HG03378 (cell line): ENCODE data around the gene RPH3AL.
"Not testable (repeated sequence)": the region's sequence is repeated elsewhere in the genome, so short reads cannot be mapped to it uniquely, and the experiment has no call there.

ENCODE experiments used
- ATAC-seq: cut with Tn5 transposase; IDR thresholded peaks from one replicate; pipeline ENCODE4 v1.9.1; 2021; ENCODE audit warnings: mild to moderate bottlenecking, moderate library complexity; ENCODE audit not compliant: unreplicated experiment

RPH3AL gene

DNA sequence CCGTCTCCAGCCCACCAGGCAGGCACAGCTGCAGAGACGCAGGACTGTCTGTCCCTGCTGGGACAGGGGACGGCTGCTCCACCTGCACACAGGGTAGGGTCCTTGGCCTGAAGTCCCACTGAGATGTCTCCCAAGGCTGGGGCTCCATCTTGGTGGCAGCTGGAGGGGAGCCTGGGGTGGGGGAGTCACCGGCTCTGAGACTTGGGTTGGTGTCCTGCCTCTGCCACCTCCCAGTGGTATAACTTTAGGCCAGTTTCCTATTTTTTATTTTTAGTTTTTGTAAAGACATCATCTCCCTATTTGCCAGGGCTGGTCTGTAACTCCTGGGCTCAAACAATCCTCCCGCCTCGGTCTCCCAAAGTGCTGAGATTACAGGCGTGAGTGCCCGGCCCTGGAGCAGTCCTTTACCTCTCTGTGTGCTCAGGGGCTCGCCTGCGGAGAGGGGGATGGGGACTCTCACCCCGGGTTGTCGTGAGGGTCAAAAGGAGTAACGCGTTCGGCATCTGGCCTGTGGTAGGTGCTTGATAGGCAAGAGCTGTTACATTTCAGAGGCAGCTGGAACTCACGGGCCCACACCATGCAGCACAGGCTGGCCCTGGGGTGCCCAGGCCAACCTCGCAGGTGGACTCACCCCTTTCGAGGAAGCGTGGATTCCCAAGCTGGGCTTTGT, 124.5 kb downstream of the RPH3AL start:
- ATAC-seq = no peak

DNA sequence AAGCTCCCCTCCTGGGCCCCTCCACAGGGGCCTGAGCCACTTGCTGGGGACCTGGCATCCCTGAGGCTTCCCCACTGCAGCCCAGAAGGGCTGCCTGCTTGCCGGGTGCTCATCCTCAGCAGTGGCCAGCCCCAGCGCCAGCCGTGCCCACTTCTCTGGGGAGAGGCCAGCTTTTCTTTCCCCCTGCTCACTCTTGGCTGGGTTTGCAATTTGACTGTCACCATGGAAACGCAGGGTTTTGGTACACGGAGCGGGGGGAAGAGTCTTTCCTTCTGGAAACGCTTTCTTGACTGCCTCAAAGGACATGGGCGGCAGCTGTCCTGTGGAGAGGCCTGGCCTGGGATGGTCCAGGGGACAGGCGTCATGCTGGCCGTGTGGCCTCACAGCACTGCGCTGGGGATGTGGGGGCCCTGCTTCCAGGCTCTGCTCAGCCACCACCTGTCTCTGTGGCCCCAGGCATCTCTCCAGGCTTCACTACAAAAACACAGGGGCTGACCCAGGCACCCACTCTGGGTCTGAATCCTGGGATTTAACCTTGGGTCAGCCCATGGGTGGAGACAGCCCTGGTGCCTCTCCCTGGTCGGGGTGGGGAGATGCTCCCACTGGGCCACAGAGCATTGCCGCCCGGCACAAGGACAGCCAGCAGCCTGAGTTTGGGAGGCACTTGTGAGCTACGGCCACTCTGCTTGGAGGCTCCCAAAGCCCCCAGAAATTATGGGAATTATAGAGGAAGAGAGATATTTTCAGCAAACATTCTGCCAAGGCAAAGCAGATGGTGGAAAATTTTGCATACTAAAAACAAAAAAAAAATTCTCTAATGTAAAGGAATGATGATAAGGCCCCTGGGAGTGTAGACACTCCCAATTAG, 125.3 kb downstream of the RPH3AL start:
- no peak for ATAC-seq

DNA sequence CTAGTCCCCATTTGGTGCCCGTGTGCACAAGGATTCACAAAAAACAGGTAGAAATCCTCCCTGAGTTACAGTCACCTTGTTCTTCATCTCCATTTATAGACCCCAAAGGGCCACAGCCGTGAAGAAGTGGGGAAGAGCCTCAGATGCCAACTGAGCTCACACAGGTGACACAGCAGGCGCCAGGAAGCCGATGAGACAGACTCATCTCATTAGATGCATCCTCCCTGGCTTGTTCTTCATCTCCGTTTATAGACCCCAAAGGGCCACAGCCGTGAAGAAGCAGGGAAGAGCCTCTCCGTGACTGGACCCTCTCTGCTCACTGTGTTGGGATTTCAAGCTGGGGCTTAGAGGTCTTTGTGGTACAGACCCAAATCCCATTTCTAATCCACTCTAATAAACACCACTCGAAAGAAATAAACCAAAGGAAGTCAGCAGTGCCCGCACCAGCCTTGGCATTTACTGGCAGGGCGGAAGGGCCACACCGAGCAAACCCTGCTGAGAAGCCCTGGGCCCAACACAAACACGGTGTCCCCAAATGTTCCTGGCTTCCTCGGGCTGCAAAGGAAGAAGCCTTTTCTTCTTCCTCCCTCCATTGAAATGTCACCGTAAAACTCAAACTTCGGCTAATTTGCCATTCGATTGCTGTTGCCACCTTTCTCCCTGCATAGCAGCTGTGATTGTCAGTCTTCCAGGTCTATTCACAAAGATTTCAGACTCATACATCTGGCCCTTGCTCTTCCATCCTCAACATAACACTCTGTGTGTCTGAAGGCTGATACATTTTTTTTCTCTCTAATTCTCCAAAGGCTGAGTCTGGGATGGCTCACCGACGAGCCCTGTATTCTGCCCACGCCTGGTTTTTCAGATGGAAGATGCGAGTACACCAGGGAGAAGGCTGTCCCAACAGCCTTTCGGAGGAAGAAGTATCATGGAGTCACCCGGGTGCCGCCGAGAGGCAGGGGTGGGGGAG, 126.2 kb downstream of the RPH3AL start:
- ATAC-seq = no peak

DNA sequence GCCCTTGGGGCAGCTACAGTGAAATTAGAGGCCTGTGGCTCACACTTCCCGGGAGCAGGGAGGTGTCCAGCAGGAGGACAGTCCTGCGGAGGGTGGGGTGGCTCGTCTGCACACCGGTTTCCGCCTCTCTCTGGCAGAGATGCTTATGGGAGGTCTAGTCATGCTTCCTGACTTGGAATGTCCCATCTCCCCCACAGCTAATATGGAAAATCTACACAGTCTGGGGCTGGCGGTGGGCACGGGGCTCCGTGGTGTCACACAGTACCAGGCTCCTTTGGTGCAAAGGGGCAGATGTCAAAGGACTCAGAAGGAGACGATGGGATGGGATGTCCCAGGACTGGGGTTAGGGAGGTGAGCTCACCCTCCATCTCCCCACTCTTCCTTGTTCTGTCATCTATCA, 127.1 kb downstream of the RPH3AL start:
- no peak for ATAC-seq

DNA sequence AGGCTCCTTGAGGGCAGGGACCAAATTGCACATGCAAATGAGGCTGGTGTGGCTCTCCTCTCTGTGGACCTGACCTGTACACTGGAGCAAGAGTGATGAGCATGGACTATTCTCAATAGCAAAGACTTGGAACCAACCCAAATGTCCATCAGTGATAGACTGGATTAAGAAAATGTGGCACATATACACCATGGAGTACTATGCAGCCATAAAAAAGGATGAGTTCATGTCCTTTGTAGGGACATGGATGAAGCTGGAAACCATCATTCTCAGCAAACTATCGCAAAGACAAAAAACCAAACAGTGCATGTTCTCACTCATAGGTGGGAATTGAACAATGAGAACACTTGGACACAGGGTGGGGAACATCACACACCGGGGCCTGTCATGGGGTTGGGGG, 128.0 kb downstream of the RPH3AL start:
- ATAC-seq = not testable (repeated sequence)

DNA sequence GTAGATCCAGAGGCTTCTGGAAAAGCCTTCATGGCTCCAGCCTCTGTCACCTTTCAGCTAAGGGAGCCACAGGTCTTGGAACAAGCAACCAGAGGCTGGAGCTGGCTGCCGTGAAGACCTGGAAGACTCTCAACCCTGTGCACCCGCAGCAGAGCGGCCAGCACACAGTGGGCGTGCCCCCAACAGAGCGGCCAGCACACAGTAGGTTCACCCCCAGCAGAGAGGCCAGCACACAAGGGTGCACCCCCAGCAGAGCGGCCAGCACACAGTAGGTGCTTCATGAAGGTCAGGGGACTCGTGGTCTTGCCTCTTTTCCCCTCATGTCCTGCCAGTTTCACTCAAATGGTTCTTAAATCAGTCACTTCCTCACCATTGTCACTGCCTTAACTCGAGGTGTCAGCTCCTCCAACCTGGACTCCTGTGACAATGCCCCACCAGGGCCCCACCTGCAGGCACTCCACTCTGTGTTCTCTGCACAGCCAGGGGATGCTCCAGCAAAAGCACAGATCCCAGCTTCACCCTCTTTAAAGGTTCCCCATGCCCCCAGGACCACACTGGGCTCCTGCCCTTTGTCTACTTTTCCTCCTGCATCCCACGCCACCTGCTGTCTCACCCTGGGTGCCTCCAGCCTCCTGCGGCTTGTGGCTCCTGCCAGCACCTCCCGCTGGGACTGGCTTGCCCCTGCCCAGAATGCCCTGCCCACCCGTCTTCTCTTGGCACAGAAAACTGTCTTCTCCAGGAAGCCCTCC, 128.7 kb downstream of the RPH3AL start:
- no peak for ATAC-seq

DNA sequence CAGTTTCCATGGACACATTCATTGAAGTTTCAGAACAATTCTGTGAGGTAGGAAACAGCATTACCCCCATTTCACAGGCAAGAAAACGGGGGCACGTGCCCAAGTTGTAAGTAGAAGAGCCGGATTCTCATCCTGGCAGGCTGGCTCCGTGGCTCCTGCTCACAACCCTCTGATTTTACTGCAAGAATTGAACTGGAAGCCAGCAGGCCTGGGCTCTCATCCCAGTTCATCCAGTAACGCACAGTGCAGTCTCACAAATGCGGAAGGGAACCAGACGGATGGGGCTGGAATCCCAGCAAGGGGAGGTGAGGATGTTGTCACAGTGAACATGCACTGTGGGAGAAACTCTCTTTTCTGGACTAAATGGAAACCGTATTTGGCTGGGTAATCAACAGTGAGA, 130.4 kb downstream of the RPH3AL start:
- ATAC-seq = no peak

DNA sequence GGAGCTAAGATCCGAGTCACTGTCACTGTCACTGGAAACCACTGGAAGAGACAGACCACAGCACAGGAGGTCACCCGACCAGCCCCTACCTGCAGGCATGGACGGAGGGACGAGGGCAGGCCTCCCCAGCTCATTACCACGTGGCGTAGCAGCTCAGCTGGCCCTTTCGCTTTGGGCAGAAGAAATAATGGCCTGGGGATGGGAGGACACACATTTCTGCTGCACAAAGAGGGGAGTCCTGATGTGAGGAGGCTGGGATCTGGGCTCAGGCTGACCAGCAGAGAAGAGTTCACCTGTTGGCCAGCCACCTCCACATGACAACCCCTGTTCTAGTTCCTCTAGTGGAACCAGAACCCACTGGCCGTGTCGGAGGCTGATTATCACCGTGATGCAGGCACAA, 132.9 kb downstream of the RPH3AL start:
- no peak for ATAC-seq

DNA sequence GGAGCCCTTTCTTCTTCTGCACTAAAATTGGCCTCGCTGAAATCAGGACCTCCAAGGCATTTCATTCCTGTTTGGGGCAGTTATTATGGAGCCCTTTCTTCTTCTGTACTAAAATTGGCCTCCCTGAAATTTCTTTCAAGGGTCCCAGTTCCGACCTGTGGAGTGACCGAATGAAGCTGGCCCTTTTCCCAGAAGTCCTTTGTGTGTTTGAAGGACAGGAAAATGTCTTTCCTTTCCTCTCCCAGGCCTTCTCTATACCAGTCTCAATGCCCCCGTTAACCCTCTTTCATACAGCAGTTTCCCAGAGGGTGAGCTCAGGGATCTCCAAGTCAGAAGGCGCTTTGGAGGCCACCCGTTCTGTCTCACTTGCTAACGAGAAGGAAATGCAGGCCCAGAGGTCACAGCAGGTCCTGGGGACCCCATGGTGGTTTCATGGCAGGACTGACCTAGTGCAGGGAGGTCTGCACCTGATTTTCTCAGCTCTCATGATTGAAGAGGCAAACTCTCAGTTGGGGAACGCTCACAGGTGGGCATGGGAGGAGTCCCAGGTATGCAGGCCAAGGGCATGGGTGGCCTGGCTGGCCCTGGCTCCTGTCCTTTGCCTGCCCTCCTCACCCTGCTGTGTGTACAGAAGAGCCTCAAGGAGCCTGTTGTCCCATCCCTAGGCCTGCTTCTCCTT, 134.0 kb downstream of the RPH3AL start:
- ATAC-seq = no peak

DNA sequence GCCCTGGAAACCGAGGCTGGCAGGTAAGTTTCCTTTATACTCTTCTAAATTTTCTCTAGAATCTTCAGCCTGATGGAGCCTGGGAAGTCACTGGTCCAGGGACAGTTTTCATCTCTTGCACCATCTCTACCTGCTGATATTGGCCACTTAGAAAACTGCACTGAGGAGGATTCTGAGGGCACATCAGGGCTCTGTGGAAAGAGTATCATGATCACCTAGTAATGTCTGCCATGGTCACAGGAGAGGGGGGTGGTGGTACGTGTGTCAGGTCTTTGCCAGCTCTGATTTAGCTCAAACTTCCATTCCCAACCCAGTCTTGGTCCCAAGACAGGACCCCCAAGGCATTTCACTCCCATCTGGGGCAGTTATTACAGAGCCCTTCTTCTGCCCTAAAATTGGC, 136.0 kb downstream of the RPH3AL start:
- no peak for ATAC-seq

DNA sequence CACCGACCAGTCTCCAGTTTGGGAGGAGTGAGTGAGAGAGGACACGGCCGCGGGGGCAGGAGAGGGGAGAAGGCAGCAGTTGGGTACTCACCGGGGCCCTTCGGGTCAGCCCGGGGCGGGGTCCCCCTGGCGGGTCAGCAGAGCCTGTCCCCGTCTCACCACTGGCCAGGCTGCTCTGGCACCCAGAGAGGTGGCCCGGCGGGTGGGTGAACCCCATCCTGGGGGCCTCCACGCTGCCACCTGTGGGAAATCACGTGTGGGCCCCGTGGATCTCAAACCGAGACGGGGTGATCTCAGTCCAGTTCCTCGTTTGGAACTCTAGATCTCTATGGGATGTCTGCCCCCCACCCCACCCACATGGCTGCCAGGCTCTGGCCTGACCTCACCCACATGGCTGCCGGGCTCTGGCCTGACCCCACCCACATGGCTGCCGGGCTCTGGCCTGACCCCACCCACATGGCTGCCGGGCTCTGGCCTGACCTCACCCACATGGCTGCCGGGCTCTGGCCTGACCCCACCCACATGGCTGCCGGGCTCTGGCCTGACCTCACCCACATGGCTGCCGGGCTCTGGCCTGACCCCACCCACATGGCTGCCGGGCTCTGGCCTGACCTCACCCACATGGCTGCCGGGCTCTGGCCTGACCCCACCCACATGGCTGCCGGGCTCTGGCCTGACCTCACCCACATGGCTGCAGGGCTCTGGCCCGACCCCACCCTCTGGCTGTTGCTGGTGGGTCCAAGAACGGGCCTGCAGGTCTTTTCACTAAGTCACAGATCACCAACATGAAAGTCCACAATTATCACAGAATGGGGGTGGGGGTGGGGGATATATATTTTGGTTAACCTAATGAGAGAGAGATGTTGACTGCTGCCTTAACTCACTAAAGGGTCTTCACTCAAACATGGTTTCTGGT, 136.8 kb downstream of the RPH3AL start:
- ATAC-seq = not testable (repeated sequence)

DNA sequence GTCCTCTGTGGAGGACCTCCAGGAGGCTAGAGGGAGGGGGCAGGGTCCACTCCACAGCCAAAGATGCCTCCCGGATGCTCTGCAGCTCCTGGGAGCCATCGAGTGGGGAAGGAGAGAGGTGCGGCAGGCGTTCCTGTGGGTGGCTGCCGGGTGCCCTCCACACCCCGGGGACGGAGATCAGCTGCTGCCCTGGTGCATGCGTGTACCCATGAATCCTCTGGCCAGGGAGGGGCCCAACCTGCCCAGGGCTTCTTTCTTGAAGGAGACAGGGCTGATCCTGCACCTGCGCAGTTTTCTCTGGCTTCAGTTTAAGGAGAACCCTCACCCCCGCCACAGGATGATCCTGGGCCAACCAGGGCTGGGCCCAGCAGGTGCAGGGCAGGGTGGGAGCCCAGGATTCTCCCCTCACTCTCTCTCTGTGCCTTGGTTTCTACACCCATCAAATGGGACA, 137.7 kb downstream of the RPH3AL start:
- ATAC-seq = no peak

DNA sequence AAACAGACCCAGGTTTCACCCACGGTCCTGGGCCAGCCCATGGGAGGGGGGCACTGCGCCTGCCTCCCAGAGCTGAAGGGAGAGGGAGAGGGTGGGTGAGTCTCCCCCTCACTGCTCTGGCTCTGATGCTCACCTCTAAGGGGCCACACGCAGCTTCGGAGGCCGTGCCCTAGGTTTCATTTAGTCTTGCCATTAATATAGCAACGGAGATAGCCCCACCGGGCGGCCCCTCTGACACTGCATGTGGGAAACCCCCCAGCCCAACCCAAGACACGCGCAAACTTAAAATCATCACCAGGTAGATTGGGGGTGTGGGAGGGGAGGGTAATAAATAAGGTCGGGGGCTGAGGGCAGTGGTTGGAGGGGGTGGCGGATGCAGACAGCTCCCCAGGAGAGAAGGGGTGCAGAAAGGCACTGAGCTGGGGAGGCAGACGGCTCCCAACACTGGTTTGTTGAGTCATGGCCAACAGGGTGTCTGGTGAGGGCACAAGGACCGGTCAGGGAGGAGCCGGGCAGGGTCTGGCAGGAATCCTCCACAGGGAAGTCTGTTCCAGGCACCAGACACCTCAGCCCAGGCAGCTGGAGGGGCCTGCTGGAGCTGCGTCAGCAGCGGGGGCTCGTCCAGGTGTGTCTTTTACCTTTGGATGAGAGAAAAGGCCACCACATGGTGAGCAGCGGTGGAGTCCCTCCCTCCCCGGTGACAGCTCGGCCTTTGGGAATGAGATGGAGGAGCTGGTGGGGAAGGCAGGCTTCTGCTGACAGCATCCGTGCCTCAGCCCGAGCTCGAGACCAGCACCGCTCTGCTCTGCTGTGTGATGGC, 139.1 kb downstream of the RPH3AL start:
- no peak for ATAC-seq

DNA sequence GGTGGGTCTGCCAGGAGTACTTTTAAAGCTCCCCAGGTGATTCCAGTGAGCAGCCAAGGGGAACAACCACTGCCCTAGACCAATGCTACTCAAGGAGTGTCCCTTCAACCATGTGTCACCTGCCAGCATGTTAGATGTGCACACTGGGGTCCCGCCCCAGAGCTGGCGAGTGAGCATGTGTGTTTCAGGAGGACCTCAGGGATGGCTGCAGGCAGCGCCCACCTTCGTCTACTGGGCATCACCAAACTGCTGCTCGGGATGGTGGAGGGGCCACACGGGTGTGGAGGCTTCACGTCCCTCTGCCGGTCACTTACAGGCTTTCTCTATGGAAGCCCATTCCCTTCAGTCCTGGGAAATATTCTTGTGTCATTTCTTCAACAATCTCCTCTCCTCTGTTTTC, 142.2 kb downstream of the RPH3AL start:
- ATAC-seq = no peak

DNA sequence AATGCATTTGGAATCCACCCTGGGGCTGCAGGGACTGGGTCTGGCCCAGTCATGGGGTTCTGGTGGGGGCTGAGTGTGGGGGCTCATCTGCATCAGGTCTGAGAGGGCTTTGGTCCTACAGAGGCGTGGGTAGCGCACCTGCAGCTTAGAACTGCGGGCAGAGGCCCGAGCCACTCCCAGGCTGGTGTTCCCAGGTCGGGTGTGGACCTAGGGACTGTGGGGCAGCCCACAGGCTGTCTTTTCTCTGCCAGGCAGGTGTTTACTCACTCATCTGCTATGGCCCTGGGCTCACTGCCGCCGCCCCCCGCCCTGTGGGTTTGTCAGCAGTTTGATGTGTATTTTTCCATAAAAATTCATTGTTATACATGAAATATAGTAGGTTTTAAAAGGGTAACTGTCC, 144.2 kb downstream of the RPH3AL start:
- ATAC-seq = no peak

DNA sequence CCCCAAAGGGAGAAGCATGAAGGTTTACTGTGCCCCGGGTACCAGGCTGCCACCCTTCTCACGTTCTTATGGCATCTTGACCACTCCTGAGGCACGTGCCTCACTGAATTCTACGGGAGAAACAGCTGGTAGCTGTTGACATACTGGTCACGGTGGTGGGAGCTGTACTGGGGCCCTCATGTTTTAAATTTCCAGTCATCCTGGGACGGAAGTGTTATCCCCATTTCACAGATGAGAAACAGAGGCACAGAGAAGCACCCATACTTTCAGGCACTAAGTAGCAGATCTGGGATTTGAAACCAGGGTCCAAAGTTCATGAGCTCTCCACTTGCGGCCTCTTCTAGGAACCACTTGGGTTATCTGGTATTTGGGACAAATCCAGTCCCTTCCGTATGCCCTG, 144.8 kb downstream of the RPH3AL start:
- no peak for ATAC-seq

DNA sequence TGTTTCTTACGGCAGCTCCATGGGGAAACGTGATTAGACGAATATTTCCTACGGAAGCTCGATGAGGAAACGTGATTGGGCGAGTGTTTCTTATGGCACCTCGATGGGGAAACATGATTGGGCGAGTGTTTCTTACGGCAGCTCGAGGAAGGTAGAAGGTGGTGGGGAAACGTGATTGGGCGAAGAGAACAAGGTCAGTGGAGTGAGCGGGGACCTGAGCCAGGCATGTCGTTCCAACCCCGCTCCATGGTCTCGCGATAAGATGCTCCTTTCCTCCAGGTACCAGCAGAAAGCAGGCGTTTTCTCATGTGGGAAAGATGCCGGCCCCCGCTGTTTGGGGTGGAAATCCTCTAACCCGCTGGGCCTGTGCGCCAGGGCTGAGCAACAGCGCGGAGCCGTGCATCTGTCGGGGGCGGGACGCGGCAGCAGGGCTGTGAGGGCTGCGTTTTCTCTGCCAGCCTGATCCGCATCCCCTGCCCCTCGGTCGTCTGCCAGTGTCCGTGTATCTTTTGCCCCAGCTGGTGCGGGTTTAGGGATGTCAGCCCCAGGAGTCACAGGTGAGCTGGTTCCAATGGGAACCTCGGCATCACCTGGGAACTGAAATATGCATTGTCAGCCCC, 145.6 kb downstream of the RPH3AL start:
- ATAC-seq = no peak

DNA sequence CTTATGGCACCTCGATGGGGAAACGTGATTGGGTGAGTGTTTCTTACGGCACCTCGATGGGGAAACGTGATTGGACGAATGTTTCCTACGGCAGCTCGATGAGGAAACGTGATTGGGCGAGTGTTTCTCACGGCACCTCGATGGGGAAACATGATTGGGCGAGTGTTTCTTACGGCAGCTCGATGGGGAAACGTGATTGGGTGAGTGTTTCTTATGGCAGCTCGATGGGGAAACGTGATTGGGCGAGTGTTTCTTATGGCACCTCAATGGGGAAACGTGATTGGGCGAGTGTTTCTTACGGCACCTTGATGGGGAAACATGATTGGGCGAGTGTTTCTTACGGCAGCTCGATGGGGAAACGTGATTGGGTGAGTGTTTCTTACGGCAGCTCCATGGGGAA, 146.1 kb downstream of the RPH3AL start:
- ATAC-seq = not testable (repeated sequence)
